NB4 (cell line): ENCODE measurements around the gene PEAK3.

ENCODE experiments used
- DNase-seq: peaks from one replicate; pipeline ENCODE4 v3.0.0; 2010; ENCODE audit warnings: low read depth
- H3K4me3 ChIP-seq: one replicate; pipeline ENCODE4 v1.5.1; 2011; ENCODE audit warnings: mild to moderate bottlenecking, low read depth, low read length, moderate library complexity
- CTCF ChIP-seq: IDR thresholded peaks from one replicate; pipeline ENCODE4 v1.5.1; 2012; ENCODE audit warnings: low read depth, low read length
- MAX ChIP-seq: IDR thresholded peaks from 2 replicates; pipeline ENCODE4 v1.6.1; 2011; ENCODE audit warnings: low read depth, low read length
- MYC ChIP-seq: IDR thresholded peaks from 2 replicates; pipeline ENCODE4 v1.6.1; 2011; ENCODE audit warnings: low read depth, low read length
- POLR2A ChIP-seq: IDR thresholded peaks from 2 replicates; pipeline ENCODE4 v1.6.1; 2011; ENCODE audit warnings: mild to moderate bottlenecking; ENCODE audit not compliant: insufficient read length; ENCODE audit errors: extremely low read depth

PEAK3 gene

GRCh38 chr19:2270157-2270422 lies 11.9 kb downstream of the PEAK3 start:
- peak overlapping the region; percentile 78 for H3K4me3 ChIP-seq
- no peak for TF ChIP-seq MAX
- TF ChIP-seq POLR2A = no peak
- TF ChIP-seq MYC = no peak
- no peak for TF ChIP-seq CTCF
- DNase-seq = peak; percentile 58

GRCh38 chr19:2269244-2270156 lies 12.5 kb downstream of the PEAK3 start:
- TF ChIP-seq POLR2A (peak; percentile 96), CTCF (no peak)
- DNase-seq = peak; percentile 91
- H3K4me3 ChIP-seq = peak overlapping the region; percentile 78

GRCh38 chr19:2268861-2269243 lies 13.1 kb downstream of the PEAK3 start:
- TF ChIP-seq MYC (no peak), CTCF (no peak), POLR2A (no peak), MAX (no peak)
- no peak for DNase-seq

GRCh38 chr19:2268480-2268830 lies 13.5 kb downstream of the PEAK3 start:
- TF ChIP-seq POLR2A = no peak
- no peak for TF ChIP-seq MAX
- TF ChIP-seq MYC = no peak
- TF ChIP-seq CTCF = no peak
- no peak for DNase-seq
- peak overlapping the region; percentile 59 for H3K4me3 ChIP-seq

More at GRCh38 chr19:2268861-2269243, 13.1 kb downstream of the PEAK3 start:
- H3K4me3 ChIP-seq = peak overlapping the region; percentile 59

- DNase-seq = peak; percentile 72
Observed at GRCh38 chr19:2266183-2266993, 15.6 kb downstream of the PEAK3 start.

More at GRCh38 chr19:2266183-2266993, 15.6 kb downstream of the PEAK3 start:
- TF ChIP-seq CTCF (no peak), MAX (peak; percentile 85), POLR2A (no peak), MYC (peak; percentile 74)
- H3K4me3 ChIP-seq = no peak overlapping the region
